ENCODE measurements around the gene WDR37. TPM values are rescaled to one million over a fixed set of nuclear protein-coding genes. Genes with fewer than 3 reads are reported as not detected.
A peak's percentile ranks its signal among the peaks of the same experiment; 100 is the strongest.
"Not testable (repeated sequence)": the region's sequence is repeated elsewhere in the genome, so short reads cannot be mapped to it uniquely, and the experiment has no call there.

WDR37 gene
- total RNA-seq, 1 donor from 2014 or later = 20.8 TPM

- no peak overlapping the region for H3K4me3 Mint-ChIP-seq
- peaks cover 3% of the 10 kb centered on the region for H3K4me1 Mint-ChIP-seq
- H3K27me3 Mint-ChIP-seq (ENCODE audit: low read depth) = no peaks in the 10 kb centered on the region
- H3K27ac Mint-ChIP-seq = peak overlapping the region; percentile 79
- H3K9me3 Mint-ChIP-seq = no peaks in the 10 kb centered on the region
- peaks cover 6% of the 10 kb centered on the region for H3K36me3 Mint-ChIP-seq
- no peak for DNase-seq (ENCODE audit: low spot score in 2 of 2, unreplicated experiment in 2 of 2)
- TF ChIP-seq CTCF (IDR thresholded peaks at IDR 0.05; ENCODE audit: unreplicated experiment) = no peak
Observed at GRCh38 chr10:1035201-1035600, 21.0 kb upstream of the WDR37 start.

GRCh38 chr10:1036341-1036791 lies 19.8 kb upstream of the WDR37 start:
- H3K9me3 Mint-ChIP-seq = no peaks in the 10 kb centered on the region
- TF ChIP-seq CTCF (IDR thresholded peaks at IDR 0.05; ENCODE audit: unreplicated experiment) = no peak
- no peak for DNase-seq (ENCODE audit: low spot score in 2 of 2, unreplicated experiment in 2 of 2)
- no peak overlapping the region for H3K27ac Mint-ChIP-seq
- peaks cover 5% of the 10 kb centered on the region for H3K4me1 Mint-ChIP-seq
- peaks cover 9% of the 10 kb centered on the region for H3K36me3 Mint-ChIP-seq
- H3K4me3 Mint-ChIP-seq = no peak overlapping the region
- no peaks in the 10 kb centered on the region for H3K27me3 Mint-ChIP-seq (ENCODE audit: low read depth)

- Mint-ChIP-seq H3K27me3 (ENCODE audit: low read depth) (no peaks in the 10 kb centered on the region), H3K9me3 (no peaks in the 10 kb centered on the region), H3K4me1 (peaks cover 5% of the 10 kb centered on the region), H3K27ac (no peak overlapping the region), H3K36me3 (peaks cover 11% of the 10 kb centered on the region), H3K4me3 (no peak overlapping the region)
- no peak for TF ChIP-seq CTCF (IDR thresholded peaks at IDR 0.05; ENCODE audit: unreplicated experiment)
- DNase-seq (ENCODE audit: low spot score in 2 of 2, unreplicated experiment in 2 of 2) = no peak
Observed at GRCh38 chr10:1037098-1037497, 19.1 kb upstream of the WDR37 start.

DNA sequence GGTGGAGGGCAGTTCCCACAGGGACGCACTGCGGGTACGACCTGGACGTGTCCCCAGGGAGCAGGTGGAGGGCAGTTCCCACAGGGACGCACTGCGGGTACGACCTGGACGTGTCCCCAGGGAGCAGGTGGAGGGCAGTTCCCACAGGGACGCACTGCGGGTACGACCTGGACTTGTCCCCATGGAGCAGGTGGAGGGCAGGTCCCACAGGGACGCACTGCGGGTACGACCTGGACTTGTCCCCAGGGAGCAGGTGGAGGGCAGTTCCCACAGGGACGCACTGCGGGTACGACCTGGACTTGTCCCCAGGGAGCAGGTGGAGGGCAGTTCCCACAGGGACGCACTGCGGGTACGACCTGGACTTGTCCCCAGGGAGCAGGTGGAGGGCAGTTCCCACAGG lies 17.4 kb upstream of the WDR37 start:
- H3K36me3 Mint-ChIP-seq = peaks cover 18% of the 10 kb centered on the region
- H3K27me3 Mint-ChIP-seq (ENCODE audit: low read depth); H3K27ac Mint-ChIP-seq; H3K4me3 Mint-ChIP-seq; DNase-seq (ENCODE audit: low spot score in 2 of 2, unreplicated experiment in 2 of 2); H3K4me1 Mint-ChIP-seq; H3K9me3 Mint-ChIP-seq: not testable (repeated sequence)

GRCh38 chr10:1040133-1040532 lies 16.1 kb upstream of the WDR37 start:
- Mint-ChIP-seq H3K4me3 (no peak overlapping the region), H3K36me3 (peaks cover 18% of the 10 kb centered on the region), H3K27ac (peak overlapping the region; percentile 71), H3K9me3 (no peaks in the 10 kb centered on the region), H3K27me3 (ENCODE audit: low read depth) (no peaks in the 10 kb centered on the region), H3K4me1 (peaks cover 21% of the 10 kb centered on the region)
- no peak for TF ChIP-seq CTCF (IDR thresholded peaks at IDR 0.05; ENCODE audit: unreplicated experiment)
- no peak for DNase-seq (ENCODE audit: low spot score in 2 of 2, unreplicated experiment in 2 of 2)

- peaks cover 24% of the 10 kb centered on the region for H3K4me1 Mint-ChIP-seq
- peaks cover 18% of the 10 kb centered on the region for H3K36me3 Mint-ChIP-seq
- H3K9me3 Mint-ChIP-seq = no peaks in the 10 kb centered on the region
- no peak for TF ChIP-seq CTCF (IDR thresholded peaks at IDR 0.05; ENCODE audit: unreplicated experiment)
- no peak overlapping the region for H3K4me3 Mint-ChIP-seq
- H3K27me3 Mint-ChIP-seq (ENCODE audit: low read depth) = no peaks in the 10 kb centered on the region
- no peak overlapping the region for H3K27ac Mint-ChIP-seq
- DNase-seq (ENCODE audit: low spot score in 2 of 2, unreplicated experiment in 2 of 2) = no peak
Observed at GRCh38 chr10:1041514-1041913, 14.7 kb upstream of the WDR37 start.
